GM12891 (cell line): ENCODE data around the gene COL5A1.

Experiments
- PAX5 ChIP-seq: IDR thresholded peaks from 2 replicates; pipeline ENCODE4 v1.6.1; 2011; ENCODE audit warnings: low read length, moderate library complexity, mild to moderate bottlenecking; ENCODE audit not compliant: insufficient read depth, severe bottlenecking
- POLR2A ChIP-seq: IDR thresholded peaks from 2 replicates; pipeline ENCODE4 v1.6.1; 2011; ENCODE audit warnings: low read depth, low read length, control low read depth
- POLR2AphosphoS5 ChIP-seq: IDR thresholded peaks from 2 replicates; pipeline ENCODE4 v1.6.1; 2011; ENCODE audit warnings: low read depth, low read length, control low read depth
- POU2F2 ChIP-seq: IDR thresholded peaks from 2 replicates; pipeline ENCODE4 v1.6.1; 2011; ENCODE audit warnings: low read depth, mild to moderate bottlenecking, control low read depth, low read length, moderate library complexity
- SPI1 ChIP-seq: IDR thresholded peaks from 2 replicates; pipeline ENCODE4 v1.6.1; 2011; ENCODE audit warnings: low read depth, low read length, control low read depth
- TAF1 ChIP-seq: IDR thresholded peaks from 2 replicates; pipeline ENCODE4 v1.6.1; 2011; ENCODE audit warnings: low read depth, low read length, control low read depth

DNA sequence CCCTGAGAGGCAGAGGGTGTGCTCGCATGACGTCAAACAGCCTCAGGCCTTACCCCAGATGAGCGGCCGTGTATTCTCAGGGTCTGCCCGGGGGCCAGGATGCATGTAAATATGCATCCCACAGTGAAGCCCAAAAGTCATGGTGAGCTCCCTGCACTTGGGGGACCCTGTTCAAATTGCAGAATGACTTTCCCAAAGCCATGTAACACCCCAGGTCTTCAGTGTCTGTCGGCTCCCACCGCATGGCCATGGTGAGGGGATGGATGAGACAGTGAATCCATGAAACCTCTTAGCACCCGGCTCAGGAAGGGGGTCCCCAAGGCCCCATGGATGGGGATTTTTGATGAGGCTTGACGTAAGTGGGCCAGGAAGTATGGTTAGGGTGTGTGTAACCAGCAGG is 9.3 kb upstream of the COL5A1 start:
- TF ChIP-seq POLR2A (no peak), TAF1 (no peak), SPI1 (no peak), POLR2AphosphoS5 (no peak), PAX5 (no peak), POU2F2 (no peak)
